Measurements from ENCODE around the gene TMEM248. TPM values are rescaled to one million over a fixed set of nuclear protein-coding genes. Genes with fewer than 3 reads are reported as not detected.
"Not testable (repeated sequence)": the region's sequence is repeated elsewhere in the genome, so short reads cannot be mapped to it uniquely, and the experiment has no call there.

Gene TMEM248
- polyA plus RNA-seq, 3 donors = 28.1 to 35.2 (median 29.1) TPM

- 73 to 77% (median 74%) methylated on average over 5 of the region's 5 CpGs for WGBS, 3 donors
- H3K27ac ChIP-seq (ENCODE audit: low read depth, low read length) = no peak overlapping the region
These were observed 9.3 kb downstream of the TMEM248 start for GRCh38 chr7:66930341-66930740.

- no peak overlapping the region for H3K27ac ChIP-seq (ENCODE audit: low read depth, low read length)
These were observed 12.4 kb downstream of the TMEM248 start for GRCh38 chr7:66933469-66933868.

GRCh38 chr7:66937940-66938339 lies 16.9 kb downstream of the TMEM248 start:
- H3K27ac ChIP-seq (ENCODE audit: low read depth, low read length) = no peak overlapping the region
- 97 to 99% (median 99%) methylated on average over 4 of the region's 4 CpGs for WGBS, 3 donors

More at GRCh38 chr7:66933469-66933868, 12.4 kb downstream of the TMEM248 start:
- WGBS, 3 donors = 68 to 77% (median 69%) methylated on average over 4 of the region's 4 CpGs

DNA sequence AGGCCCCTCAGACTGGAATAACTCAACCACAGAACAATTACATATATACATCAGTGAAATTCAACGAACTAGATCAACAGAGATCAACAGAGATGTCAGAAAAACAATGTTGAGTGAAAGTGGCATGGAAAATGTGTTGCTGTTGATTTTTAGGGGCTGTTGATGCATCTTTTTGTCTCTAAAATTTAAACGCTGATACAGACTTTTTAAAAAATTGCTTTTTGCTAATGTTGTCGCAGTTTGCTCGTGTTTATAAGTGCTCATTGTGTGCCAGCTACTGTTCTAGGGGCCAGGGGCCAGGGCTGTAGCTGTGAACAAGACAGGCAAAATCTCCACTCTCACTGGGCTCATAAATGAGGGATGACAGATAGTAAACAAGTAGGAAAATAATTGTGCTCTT lies 18.3 kb downstream of the TMEM248 start:
- WGBS, 3 donors = 92 to 93% (median 92%) methylated on average over 4 of the region's 4 CpGs
- no peak overlapping the region for H3K27ac ChIP-seq (ENCODE audit: low read depth, low read length)

DNA sequence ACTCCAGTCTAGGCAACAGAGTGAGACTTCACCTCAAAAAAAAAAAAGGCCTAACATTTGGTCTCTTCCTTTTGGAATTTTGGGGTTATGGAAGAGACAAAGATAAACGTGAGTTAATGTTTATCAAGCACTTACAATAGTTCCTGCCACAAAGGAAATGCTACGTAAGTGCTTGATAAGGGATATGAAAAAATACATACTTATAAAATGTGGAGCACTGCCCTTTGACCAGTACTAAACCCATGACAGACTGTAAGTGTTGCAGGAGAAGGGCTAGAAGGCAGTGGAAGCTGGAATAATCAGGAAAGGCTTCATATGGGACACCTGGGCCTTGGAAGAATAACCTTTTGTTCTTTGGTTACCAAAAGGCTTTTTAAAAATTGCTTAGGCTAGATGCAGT lies 25.5 kb downstream of the TMEM248 start:
- no peak overlapping the region for H3K27ac ChIP-seq (ENCODE audit: low read depth, low read length)
- 28 to 71% (median 58%) methylated on average over 2 of the region's 2 CpGs for WGBS, 3 donors

DNA sequence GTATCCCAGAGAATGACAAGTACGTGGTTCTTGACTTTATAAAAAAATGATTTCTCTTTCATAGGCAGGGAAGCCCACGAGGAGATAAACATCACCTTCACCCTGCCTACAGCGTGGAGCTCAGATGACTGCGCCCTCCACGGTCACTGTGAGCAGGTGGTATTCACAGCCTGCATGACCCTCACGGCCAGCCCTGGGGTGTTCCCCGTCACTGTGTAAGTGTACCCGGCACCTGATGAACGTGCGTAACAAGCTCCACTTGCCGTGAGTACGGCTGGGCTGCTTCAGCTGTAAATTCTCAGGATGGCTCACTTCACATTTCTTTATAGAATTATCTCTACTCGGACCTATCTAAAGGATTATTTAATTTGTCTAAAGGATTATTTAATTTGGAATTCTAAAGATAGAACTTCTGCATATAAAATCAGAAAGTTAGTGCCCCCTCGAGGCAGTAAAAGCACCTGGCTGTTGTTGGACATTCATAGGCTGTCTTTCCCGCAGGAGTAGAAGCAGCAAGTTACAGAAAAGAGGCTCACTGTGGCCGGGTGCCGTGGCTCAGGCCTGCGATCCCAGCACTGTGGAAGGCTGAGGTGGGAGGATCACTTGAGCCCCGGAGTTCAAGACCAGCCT lies 27.6 kb downstream of the TMEM248 start:
- WGBS, 3 donors = 91 to 93% (median 92%) methylated on average over 19 of the region's 19 CpGs

DNA sequence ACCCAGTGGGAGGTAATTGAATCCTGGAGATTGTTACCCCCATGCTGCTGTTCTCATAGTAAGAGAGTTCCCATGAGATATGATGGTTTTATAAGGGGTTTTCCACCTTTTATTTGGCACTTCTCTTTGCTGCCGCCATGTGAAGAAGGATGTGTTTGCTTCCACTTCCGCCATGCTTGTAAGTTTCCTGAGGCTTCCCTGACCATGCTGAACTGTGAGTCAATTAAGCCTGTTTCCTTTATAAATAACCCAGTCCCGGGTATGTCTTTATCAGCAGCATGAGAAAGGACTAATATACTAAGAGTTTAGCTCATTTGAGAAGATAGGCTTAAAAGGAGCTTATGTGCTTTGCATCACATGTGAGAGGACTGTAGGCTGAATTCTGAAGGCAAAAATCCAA lies 29.3 kb downstream of the TMEM248 start:
- no peak overlapping the region for H3K27ac ChIP-seq (ENCODE audit: low read depth, low read length)
- WGBS, 3 donors = 71 to 77% (median 77%) methylated on average over 3 of the region's 3 CpGs

More for the DNA sequence above, 27.6 kb downstream of the TMEM248 start:
- H3K27ac ChIP-seq (ENCODE audit: low read depth, low read length) = no peak overlapping the region

DNA sequence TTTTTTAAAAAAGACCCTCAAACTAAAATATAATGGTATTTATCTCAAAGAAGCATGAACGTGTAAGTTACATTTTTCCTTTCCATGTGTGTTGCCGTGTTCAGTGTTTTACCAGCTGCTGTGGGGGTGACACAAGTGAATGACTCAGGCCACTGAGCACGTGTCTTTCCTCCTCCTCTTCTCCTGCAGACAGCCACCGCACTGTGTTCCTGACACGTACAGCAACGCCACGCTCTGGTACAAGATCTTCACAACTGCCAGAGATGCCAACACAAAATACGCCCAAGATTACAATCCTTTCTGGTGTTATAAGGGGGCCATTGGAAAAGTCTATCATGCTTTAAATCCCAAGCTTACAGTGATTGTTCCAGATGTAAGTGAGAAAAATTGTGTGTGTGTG lies 29.7 kb downstream of the TMEM248 start:
- no peak overlapping the region for H3K27ac ChIP-seq (ENCODE audit: low read depth, low read length)
- WGBS, 3 donors = 92 to 94% (median 94%) methylated on average over 8 of the region's 8 CpGs

DNA sequence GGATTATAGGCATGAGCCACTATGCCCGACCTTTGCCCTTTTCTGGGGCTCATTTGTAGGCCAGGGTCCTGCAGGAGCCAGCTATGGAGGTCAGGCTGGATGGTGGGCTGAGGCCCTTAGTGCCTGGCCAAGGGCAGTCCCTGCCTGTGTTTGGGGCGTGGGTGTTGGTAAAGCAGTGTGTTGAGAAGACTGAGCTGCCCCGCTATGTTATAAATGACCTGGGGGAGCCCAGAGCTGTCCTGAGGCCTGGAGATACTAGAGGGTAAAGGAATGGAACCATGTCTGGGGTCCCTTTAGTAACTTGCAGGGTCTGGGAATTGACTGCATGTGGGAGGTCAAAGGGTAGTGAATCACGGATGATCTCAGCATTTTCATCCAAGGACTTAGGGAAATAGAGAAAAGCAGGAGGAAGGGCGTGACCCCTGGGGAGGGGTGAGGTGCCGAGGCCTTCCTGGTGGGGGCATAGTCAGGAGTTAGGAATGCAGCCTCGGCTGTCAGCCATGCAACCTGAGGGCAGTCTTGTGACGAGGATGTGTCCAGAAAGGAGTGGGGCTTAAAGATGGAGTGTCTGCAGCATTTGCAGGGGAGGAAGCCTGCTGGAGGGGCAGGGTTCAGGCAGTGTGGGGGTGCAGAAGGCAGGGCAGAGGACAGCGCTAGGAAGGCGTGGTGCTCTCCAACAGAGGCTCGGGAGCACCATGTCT lies 31.5 kb downstream of the TMEM248 start:
- H3K27ac ChIP-seq (ENCODE audit: low read depth, low read length) = no peak overlapping the region
- 79 to 81% (median 81%) methylated on average over 11 of the region's 11 CpGs for WGBS, 3 donors

DNA sequence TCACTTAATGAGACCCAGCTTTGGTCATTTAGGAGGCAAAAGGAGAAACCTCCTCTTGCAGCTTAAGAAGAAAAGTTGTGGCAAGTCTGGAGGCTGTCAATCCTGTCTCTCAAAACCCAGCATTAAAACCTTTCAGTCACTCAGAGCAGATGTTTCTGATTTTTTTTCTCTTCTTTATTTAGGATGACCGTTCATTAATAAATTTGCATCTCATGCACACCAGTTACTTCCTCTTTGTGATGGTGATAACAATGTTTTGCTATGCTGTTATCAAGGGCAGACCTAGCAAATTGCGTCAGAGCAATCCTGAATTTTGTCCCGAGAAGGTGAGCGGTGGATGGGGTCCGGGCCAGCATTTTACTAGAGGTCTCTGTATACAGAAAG lies 32.0 kb downstream of the TMEM248 start:
- 78 to 94% (median 85%) methylated on average over 5 of the region's 5 CpGs for WGBS, 3 donors
- H3K27ac ChIP-seq (ENCODE audit: low read depth, low read length) = no peak overlapping the region

DNA sequence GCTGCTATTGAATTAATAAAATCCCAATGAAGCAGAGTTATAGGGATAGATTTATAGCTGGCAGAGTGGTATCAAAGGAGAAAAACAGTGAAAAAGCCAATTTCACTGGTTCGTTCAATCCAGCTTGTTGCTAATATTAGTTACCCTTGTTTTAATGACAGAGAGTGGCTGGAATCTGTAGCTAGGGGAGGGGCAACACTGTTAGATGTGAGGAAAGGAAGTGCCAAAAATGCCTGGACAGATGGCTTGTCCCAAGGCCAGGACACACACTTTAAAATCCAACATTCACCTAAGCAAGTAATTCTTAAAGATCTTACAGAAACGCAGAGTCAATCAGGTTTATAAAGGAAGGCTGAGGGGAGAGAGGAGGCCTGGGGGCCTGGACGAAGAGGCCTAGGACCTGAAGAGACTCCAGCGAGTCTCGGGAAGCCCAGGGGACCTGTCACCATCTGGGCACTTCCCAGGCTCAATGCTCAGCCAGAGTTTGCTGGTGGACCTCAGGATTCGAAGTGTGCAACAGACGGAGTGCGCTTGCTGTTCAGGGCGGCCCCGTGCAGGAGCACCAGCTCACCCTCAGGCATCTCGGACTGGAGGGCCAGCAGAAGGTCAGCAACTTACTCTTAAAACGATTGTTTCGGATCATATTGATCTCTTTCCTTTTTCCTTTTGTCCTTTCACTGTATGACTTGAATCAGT lies 36.7 kb downstream of the TMEM248 start:
- H3K27ac ChIP-seq (ENCODE audit: low read depth, low read length) = no peak overlapping the region
- WGBS, 3 donors = 73 to 92% (median 87%) methylated on average over 13 of the region's 13 CpGs

DNA sequence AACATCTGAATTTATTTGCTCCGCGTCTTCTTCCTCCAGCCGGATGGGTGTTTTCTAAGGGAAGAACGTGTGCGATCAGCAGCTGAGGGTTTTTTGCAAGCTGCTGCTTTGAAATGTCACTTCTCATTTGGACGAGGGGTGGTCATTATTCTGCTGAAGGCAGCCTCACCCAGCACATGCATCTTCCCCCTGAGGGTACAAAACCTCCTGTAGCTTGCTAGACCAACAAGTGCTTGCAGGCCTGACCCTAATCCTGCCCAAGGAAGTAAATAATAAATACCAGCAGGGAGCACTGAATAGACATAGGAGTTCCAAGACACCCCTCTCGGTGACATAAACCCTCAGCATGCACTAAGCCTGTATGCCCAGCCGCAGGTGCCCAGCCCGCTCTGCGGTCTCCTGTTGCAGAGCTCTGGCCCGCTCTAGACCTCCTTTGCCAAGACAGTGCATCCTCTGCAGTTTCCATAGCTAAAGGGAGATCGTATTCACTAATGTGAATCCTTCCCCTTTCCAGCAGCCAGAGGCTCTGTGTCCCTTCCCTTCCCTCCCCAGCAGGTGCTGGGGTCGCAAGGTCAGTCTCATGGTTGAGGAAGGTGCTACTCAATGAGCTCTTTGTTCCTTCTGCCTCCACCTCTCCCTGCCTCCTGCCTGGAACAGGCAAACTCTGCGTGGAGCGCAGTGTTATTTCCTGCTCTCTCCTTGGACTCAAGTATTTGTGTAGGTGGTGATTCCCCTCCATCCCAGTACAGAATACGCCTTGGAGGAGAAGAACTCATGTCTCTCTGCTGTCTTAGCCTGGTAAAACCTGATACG lies 37.7 kb downstream of the TMEM248 start:
- WGBS, 3 donors = 80 to 95% (median 89%) methylated on average over 17 of the region's 17 CpGs
- H3K27ac ChIP-seq (ENCODE audit: low read depth, low read length) = no peak overlapping the region

DNA sequence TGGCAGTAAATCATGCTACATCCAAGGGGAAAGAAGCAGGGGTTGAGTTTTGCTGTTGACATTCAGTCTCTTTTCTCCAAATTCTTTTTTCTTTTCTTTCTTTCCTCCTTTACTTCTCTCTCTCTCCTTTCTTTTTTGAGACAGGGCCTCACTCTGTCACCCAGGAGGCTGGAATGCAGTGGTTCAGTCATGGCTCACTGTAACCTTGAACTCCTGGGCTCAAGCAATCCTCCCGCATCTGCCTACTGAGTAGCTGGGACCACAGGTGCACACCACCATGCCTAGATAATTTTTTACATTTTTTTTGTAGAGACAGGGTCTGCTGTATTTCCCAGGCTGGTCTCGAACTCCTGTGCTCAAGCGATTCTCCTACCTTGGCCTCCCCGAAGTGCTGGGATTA lies 39.2 kb downstream of the TMEM248 start:
- WGBS, 3 donors = 97 to 98% (median 98%) methylated on average over 4 of the region's 4 CpGs
- H3K27ac ChIP-seq (ENCODE audit: low read depth, low read length) = no peak overlapping the region

DNA sequence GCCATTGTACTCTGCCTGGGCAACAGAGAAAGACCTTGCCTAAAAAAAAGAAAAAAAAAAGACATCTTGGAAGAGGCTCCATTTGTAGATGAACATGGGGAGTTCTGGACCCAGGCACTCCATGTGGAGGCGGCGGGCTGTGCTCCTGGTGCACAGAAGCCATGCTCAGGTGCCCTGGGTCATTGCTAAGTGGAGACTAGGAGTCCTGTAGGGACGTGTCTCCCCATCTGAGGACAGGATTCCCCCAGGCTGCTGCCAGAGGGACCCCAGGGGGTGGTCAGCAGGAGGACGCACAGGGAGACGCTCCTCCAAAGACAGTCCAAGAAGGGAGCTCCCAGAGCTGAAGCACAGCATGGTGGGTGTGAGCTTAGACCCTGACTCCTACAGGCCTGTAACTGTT lies 40.1 kb downstream of the TMEM248 start:
- H3K27ac ChIP-seq (ENCODE audit: low read depth, low read length) = no peak overlapping the region
- 92 to 95% (median 94%) methylated on average over 5 of the region's 5 CpGs for WGBS, 3 donors

DNA sequence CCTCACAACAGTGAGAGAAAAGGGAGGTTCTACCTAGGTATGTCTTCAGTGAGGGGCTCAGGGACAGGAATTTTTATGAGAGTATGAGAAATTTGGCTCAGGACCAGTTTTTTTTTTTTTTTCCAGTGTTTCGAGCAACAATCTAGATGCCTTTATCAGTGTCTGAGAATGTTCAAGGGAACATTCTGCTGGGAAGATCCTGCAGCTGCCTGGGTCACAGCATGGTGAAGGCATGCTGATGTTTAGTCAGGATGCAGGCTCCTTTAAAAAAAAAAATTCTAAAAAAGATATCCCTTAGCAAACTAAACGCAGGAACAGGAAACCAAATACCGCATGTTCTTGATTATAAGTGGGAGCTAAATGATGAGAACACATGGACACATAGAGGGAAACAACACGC lies 43.4 kb downstream of the TMEM248 start:
- WGBS, 3 donors = 26 to 28% (median 27%) methylated on average over 4 of the region's 4 CpGs
- H3K27ac ChIP-seq (ENCODE audit: low read depth, low read length) = no peak overlapping the region

DNA sequence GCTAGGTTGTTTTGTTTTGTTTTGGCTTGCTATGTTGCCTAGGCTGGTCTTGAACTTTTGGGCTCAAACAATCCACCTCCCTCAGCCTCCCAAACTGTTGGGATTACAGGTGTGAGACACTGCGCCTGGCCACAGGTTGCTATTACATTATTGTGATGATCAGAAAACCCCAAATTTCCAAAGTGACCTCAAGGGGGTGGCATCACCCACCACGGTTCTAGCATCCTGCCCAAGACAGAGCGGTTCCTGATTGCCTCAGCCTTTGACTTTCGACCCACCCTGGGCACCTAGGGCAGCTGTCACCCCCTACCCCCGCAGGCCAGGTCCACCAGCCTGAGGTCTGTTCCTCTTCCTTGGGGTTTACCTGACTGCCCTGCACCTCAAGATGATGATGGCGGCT lies 46.0 kb downstream of the TMEM248 start:
- no peak overlapping the region for H3K27ac ChIP-seq (ENCODE audit: low read depth, low read length)
- 82 to 84% (median 83%) methylated on average over 6 of the region's 6 CpGs for WGBS, 3 donors

- H3K27ac ChIP-seq (ENCODE audit: low read depth, low read length) = not testable (repeated sequence)
- WGBS, 3 donors = 81 to 94% (median 94%) methylated on average over 5 of the region's 5 CpGs
These were observed 48.0 kb downstream of the TMEM248 start for GRCh38 chr7:66969001-66969400.

DNA sequence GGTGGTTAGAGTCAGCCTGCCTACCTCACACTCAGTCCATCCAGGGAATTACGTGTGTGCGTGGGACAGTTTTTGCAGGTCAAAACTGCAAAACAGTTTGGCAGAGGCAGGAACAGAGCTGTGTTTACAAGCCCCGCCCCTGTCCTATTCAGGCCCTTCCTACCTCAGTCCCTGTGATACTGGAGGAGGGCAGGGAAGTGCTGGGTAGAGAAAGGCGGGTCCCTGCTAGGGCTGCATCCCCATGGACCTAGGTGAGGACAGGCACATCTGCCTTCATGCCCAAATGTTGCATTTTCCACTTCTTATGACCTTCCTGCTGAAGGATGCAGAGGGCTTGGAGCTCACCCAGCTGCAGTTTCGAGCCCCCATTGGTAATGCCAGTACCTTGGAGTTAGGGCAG lies 49.3 kb downstream of the TMEM248 start:
- no peak overlapping the region for H3K27ac ChIP-seq (ENCODE audit: low read depth, low read length)
- WGBS, 3 donors = 72 to 78% (median 75%) methylated on average over 5 of the region's 5 CpGs

Data from adipose tissue (tissue), 3 donors.